HG03354 (cell line): Measurements from ENCODE around the gene NOM1.
A peak's percentile ranks its signal among the peaks of the same experiment; 100 is the strongest.

Experiments
- ATAC-seq: cut with Tn5 transposase; IDR thresholded peaks from one replicate; pipeline ENCODE4 v1.9.1; 2021; ENCODE audit warnings: mild to moderate bottlenecking; ENCODE audit not compliant: unreplicated experiment, poor library complexity, severe bottlenecking

NOM1 gene

DNA sequence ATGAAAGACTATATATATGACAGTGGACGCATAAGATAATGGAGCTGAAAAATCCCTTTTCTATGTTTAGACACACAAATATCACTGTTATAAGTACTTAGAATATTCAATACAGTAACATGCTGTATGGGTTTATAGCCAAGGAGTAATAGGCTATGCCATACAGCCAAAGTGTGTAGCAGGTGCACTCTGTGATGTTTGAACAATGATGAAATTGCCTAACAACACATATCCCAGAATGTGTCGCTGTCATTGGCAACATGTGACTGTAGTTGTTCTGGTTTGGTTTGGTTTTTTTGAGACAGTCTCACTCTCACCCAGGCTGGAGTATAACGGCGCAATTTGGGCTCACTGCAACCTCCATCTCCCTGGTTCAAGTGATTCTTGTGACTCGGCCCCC lies 26.1 kb downstream of the NOM1 start:
- no peak for ATAC-seq

DNA sequence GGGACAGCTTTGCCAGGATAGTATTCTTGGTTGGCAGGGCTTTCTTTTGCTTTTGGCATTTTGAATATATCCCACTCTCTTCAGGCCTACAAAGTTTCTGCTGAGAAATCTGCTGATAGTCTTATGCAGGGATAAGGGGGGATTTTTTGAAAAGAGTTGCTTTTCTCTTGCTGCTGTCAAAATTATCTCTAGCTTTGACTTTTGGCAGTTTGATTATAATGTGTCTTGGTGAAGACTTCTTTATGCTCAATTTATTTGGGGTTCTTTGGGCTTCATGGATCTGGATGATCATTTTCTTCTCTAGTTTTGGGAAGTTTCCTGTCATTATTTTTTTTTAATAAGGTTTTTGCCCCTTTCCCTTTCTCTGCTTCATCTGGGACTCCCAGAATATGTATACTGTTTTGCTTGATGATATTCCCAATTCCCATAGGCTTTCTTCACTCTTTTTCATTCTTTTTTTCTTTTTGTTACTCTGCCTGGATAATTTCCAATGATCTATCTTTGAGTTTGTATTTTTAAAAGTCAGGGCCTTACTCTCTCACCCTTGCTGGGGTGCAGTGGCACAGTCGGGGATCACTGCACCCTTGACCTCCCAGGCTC lies 29.6 kb downstream of the NOM1 start:
- ATAC-seq = no peak

DNA sequence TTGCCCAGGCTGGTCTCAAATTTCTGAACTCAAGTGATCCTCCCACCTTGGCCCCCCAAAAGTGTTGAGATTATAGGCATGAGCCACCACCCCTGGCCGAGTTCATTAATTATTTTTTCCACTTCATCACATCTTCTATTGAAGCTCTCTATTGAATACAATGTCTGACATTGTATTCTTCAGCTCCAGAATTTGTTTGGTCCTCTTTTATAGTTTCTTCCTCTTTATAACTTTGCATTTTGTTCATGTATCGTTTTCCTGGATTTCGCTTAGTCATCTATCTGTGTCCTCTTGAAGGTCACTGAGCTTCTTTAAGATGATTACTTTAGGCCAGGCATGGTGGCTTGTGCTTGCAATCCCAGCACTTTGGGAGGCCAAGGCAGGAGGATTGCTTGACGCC lies 30.2 kb downstream of the NOM1 start:
- ATAC-seq = no peak

DNA sequence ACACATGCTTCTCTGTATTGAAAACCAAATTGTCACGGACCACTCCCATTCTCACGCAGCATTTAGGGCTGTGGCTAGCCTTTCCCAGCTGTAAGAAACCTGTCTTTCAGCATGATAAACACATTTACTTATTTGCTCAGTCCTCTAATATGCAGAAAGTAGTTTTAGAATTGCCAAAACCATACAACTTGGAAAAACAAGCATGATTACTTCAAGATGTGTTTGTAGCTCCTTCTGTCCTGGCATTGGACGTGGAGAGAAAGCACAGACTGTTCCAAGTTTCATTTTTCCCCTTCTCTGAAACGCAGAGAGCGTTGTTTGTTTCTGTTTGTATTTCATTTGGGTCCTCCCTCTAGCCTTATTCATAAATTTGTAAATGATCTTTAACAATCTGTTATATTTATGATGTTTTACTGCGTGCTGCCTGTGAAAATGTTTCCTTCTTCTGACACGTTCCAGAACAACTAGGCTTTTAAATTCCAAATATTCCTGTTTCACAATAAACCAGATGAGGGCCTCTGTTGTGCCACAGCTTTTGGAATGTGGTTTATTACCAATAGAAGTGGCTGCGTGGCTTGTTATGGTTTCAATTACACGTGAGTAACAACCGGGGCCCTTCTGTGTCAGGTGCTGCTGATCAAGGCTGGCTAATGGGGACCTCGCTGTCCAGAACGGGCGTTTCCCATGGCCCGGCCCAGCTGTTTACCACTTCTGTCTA lies 34.8 kb downstream of the NOM1 start:
- no peak for ATAC-seq

DNA sequence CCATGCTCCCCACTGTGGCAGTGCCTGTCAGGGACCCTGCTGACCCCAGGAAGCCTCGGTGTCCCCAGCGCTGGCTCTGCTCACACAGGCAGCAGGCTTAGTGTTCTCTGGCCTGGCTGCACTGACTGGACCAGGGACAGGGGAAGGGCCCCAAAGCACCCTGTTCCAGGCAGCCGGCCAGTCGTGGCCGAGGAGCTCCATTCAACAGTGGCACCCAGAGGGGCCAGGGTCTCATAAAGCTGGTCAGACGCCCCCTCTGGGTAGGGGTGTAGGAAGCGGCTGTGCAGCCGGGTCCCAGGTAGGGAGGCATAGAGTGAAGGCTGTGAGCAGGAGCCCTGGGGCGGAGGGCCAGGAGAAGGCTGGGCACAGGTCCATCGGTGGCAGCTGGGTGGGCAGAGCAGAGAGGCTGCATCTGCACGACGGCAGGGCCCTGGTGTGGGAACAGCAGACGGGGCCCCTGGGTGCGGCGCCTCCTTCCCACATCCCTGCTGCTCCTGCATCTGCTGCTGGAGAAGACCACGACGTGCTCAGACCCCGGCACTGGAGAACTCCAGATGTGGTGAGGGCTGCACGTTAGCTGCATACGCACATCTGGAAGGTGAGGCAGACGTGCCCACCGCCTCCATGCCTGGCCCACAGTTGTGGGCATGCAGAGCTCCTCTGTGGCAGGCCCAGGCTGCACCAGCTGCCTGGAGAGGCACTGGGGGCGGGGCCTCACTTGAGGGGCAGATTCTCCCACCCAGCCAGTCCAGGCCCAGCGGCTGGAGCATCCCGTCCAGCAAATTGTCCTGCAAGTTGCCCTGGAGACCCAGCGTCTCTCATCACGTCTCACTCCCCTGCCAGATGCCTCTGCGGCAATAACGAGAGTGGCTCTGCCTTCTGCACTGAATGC lies 35.8 kb downstream of the NOM1 start:
- no peak for ATAC-seq

DNA sequence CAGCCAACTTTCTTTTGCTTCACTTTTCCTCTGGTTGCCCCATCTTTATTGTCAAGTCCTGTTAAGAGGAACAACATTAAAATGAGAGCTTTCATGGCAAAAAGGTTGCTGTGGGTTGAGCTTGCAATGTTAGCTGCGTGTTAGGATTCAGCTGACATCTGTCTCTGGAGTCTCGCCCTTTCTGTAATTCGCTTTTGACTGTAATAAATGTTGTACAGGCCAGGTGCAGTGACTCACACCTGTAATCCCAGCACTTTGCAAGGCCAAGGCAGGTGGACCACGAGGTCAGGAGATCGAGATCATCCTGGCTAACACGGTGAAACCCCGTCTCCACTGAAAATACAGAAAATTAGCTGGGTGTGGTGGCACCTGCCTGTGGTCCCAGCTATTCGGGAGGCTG lies 36.9 kb downstream of the NOM1 start:
- no peak for ATAC-seq

DNA sequence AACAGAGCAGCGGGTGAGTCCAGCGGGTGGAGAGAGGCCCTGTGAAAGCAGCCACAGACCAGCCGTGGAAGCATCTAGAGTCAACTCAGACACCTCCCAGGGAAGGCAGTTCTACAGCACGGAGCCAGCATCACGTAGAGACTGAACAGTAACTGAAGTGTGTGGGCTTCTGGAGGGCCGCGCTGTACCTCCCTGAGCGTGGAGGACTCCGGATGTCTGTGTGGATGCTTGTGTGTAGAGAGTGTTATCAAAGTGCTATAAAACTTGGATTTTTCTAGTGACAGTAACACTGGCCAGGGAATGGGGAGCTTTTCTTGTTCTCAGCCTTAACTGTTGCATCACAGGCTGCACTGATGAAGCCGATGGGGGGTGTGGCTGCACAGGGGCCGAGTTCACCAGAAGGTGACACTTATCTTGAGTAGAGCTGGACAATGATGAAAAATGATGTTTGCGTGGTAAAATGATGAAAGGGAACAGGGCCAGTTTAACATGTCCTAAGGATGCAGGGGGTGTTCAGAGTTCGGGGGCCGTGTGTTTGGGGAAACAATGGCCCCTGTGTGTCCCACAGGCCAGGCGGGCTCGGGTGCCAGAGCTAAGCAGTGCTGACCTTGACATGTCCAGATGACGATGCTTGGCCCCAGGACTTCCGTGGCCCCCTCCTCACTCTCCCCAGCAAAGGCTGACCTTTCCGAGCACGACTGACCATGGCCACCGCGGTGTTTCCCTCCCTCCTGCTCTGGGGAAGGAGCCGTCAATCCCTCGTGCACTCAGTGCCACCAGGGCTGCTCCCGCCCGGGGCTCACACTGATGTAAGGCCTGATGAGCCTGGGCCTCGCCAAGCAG lies 39.1 kb downstream of the NOM1 start:
- no peak for ATAC-seq

DNA sequence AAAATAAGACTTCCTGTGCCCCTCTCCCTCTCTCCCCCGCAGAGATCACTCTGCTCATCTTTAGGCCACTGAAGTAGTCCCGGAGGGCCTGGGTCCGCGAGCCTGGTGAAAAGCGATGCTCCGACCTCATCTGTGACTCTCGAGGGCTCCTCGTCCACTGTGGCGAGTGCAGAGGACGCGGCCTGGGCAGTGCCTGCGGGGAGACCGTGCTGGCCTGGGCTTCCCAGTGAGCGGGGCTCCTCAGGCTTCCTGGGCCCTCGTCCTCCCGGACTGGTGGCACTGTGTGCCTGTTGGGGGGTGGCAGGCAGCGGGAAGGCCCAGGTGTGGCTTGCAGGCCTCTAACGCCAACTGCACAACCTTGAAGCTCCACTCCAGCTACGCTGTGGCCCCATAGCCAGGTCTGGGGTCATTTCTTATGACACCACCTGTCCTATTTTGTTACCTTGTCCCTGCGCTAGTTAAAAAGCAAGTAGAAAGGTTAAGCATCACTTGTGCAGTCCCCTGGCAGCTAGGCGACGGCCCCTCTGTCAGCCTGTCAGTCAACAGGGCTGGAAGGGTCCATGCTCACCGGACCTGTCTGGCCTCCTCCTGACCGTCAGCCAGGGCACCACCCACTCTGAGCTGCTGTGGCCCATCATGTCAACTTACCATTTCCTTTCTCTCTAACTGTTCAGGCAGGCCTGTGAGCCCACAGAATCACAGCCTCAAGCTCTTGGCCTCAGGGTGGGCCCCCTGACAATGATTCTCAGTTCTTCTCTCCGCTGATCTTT lies 40.4 kb downstream of the NOM1 start:
- ATAC-seq = no peak

DNA sequence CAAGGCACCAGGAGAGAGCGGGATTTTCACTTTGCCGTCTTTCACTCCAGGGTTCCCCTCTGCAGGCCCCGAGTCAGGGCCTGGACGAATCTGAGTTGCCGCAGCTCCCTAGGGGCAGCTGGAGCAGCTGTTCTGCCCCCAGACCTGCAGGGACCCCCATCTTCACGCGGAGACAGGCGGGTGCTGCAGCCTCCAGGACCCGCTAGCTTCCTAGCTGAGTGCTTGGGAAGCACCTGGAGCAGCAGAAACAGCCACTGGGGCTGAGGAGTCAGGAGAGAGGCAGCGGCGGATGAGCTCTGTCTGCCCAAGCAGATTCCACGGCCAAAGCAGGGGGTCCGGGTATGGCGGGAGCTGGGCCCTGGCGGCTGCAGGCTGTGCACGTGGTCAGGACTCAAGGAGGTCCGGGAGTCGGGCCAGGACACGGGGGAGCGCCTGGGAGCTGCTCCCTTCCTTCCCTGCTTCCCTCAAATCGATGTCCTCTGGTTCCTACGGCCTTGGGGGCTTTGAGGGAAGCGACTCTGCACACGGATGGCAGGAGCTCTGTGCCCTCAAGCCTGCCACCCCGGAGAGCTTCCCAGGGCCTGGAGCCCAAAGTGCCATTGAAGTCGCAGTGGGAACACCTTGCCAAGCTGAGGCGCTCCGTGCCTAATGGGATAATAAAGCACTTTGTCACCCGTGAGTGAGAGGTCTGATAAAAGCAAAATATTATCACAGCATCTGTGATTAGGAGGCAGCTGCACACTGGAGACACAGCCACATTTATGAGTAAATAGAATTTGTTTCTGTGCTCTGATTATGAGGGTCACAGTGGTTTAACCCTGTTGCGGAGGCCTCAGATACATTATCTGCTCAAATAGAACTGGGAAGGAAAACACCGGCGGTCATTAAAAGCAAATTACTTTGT lies 43.8 kb downstream of the NOM1 start:
- no peak for ATAC-seq

DNA sequence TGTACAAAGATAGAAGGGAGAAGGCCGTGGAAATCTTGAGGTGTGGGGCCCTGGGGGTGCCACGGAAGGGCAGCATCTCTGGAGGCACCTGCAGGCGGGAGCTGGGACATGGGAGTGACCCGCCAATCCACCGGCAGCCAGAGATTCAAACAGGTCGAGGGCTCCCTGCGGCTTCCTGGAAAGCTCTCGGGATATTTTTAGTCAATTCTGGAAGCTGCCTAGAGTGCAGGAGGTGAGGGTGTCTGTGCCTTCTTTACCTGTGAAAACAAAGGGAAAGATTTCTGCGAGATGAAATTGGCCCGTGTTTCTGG lies 44.4 kb downstream of the NOM1 start:
- ATAC-seq = no peak

DNA sequence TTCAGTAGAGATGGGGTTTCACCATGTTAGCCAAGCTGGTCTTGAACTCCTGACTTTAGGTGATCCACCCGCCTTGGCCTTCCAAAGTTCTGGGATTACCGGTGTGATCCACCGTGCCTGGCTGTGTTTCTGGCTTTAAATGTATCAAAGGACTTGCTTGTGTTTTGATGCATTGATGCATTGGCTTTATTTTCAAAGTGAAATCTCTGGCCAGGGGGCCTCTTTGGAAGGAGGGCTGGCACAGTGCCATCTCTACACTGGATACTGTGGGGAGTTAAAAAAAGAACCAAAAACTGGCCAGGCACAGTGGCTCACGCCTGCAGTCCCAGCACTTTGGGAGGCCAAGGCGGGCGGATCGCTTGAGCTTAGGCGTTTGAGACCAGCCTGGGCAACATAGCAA lies 44.9 kb downstream of the NOM1 start:
- ATAC-seq = no peak

DNA sequence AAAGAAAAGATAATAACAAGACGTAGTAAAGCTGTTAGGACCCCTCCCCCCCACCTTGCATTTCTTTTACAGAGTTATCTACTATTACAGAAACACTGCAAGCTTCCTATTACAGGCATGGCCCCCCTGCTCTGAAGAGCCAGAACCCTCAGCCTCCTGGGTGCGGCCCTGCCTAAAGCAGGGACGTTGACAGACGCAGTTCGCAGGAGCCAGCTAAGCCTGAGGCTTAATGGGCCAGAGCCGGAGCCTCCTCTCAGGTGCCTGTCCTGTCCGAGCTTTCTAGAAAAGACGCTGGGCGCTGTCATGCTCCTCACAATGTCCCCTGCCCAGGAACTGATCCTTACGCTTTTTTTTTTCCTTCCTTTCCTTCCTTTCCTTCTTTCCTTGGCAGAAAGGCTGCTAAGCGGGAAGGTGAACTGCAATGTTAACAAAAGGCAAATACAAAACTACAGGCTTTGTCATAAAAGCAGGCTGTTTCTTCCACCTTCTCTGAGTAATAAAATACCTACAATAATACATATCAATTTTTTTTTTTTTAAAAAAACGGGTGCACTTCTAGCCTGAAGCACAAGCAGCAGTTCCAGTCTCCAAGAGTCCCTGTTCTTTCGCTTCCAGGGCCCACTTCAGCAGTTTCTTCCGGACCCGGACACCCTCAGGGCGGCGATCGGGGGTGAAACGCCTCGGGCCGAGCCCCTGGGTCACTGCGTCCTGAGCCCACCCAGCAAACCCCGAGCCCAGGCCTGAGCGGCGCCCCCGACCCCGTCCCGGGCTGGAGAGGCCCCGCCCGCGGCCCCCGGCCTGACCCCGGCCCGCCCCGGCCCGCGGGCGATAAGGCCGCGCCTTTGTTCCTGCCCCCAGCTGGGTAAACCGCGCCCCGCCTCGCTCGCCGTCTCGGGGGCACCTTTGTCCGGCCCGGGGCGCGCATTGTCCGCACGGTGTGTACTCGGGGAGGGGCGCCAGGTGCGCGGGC lies 49.8 kb downstream of the NOM1 start:
- peak; percentile 34 for ATAC-seq

DNA sequence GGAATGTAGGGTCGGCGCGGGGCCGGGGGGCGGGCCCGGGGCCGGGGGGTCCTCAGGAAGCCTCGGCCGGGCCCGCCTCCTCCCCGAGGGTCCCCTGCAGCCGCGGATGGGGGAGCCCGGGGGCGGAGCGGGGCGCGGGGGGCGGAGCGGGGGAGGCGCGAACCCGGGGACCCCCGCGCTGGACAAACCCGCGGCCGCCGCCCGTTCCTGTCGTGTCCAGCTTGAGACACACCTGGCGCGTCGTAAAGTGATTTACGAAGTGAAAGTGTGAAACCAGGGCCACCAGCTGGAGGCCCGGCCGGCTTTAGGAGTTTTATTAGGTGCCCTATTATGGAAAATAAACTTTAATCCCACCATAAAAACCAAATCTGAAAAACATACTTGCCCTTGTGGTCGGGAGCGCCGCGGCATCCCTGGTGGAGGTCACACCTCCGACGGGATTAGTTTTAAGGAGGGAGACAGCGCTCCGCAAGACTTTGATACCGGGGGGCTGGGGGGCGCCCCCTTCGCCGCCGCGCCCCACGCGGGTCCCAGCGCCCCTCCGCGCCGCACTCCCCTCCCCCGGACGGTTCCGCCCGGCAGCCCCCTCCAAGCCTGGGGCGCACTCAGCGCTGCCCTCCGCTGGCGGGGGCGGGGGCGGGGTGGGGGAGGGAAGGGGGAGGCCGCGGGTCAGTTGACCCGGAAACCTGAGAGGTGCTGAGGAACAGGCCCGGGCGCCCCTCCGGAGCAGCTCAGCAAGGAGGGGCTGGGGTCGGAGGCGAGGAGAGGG lies 50.6 kb downstream of the NOM1 start:
- ATAC-seq = peak; percentile 36

DNA sequence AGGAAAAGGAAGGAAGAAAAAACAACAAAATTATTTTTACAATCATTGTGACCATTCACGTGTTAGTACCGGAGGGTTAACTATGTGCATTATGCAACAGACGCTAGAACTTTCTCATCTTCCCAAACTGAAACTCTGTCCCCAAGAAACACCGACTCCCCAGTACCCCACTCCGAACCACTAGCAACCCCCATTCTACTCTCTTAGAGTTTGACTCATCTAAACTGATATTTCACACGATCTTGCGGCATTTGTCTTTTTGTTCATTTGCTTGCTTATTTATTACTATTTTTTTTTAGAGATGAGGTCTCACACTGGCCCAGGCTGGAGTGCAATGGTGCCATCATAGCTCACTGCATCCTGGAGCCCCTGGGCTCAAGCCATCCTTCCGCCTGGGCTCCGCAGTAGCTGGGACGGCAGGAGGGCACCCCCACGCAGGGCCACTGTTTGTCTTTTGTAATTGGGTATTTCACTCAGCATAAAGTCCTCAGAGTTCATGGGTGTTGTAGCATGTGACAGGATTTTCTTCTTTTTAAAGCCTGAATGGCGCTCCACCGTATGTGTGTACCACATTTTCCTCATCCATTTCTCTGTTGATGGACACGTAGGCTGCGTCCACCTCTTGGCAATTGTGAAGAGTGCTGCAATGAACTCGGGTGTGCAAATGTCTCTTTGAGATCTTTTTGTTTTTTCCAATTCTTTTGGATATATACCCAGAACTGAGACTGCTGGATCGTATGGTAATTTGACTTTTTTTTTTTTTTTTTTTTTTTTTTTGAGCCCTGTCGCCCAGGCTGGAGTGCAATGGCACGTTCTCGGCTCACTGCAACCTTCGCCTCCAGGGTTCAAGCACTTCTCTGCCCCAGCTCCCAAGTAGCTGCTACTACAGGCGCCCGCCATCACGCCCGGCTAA lies 51.5 kb downstream of the NOM1 start:
- peak; percentile 17 for ATAC-seq

DNA sequence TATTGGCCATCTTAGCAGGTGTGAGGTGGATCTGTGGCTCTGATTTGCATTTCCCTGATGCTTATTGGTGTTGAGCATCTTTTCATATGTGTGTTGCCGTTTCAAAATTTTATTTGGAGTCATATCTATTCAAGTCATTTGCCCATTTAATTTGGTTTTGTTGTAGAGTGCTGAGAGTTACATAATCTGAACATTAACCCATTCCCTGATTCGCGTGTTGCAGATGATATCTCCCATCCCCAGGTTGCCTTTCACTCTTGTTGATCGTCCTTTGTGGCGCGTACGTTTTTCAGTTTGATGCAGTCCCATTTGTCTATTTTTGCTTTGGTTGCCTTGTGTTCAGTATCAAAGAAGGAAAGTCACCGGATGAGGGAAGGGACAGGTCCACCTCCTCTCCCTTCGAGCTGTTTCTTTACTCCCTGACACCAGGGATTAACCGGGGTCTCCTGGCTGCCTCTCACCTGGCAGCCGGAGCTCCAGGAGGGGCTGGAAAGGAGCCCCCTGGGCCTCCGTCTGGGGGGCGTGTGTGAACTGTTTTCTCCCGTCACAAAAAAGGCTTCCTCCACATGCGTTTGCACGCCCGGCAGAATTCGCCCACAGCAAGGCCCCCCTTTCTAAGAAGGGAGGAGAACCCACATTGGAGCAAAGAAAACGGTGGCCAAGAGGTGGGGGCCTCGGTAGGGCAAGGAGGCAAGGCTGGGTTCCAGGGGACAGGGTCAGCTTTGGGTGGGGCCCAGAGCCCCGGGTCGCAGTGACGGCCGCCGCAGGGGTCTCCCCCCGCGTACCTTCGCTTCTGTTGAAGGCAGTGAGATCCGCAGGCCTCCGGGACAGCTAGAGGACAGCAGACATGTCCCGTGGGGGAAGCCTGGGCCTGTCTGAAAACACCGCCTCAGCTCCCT lies 52.7 kb downstream of the NOM1 start:
- no peak for ATAC-seq
